Measurements from ENCODE around the gene CLEC16A.

Gene CLEC16A

DNA sequence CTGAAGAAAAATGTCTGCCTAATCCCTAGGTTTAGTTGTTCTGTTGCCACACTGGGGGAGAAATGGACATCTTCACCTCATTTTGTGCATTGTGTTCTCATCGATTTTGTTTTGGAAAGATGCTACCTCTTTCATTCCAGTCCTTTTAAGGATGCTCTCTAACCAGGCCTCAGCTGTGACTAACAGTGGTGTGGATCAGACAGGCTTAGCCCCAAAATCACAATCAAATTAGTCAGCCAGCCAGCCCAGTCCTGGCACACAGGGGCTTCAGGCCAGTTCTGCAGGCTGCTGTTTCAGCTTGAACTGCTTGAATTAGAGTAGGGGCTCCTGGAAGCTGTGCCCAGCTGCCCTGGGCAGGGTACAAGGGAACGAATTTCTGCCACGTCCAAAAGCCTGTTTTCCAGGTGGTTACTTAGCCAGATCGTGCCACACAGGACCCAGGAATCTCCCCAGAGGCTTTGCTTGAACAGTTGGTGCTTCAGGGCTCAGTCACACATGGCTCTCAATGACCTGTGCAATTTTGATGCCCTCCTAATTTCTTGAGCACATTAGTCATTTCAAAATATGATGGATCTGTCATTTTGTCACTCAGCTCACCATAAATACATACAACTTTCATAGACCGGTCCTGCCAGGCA lies 60.7 kb downstream of the CLEC16A start:
- TF ChIP-seq, protein P1, sequence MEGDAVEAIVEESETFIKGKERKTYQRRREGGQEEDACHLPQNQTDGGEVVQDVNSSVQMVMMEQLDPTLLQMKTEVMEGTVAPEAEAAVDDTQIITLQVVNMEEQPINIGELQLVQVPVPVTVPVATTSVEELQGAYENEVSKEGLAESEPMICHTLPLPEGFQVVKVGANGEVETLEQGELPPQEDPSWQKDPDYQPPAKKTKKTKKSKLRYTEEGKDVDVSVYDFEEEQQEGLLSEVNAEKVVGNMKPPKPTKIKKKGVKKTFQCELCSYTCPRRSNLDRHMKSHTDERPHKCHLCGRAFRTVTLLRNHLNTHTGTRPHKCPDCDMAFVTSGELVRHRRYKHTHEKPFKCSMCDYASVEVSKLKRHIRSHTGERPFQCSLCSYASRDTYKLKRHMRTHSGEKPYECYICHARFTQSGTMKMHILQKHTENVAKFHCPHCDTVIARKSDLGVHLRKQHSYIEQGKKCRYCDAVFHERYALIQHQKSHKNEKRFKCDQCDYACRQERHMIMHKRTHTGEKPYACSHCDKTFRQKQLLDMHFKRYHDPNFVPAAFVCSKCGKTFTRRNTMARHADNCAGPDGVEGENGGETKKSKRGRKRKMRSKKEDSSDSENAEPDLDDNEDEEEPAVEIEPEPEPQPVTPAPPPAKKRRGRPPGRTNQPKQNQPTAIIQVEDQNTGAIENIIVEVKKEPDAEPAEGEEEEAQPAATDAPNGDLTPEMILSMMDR (IDR thresholded peaks at IDR 0.05; ENCODE audit: extremely low read depth, missing control alignments), result no peak
- no peak for DNase-seq (ENCODE audit: low spot score)

DNA sequence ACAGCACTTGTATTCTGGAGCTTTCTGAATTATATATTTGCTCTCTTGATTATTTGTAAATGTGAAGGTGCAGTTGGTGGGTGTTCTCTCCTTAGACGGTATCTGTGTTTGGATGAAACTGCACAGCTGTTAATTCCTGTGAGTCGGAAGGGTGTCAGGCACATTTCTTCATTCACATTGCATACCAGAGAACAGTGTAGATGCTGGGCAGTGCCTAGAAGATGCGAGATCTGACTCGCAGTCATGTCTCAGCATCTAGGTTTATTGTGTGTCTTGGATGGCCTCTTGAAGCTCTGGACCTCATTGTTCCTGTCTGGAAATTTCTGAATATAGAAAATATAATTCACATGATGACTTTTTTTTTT lies 61.2 kb downstream of the CLEC16A start:
- DNase-seq (ENCODE audit: low spot score), result no peak
- TF ChIP-seq, protein P1 (IDR thresholded peaks at IDR 0.05; ENCODE audit: extremely low read depth, missing control alignments), result no peak

DNA sequence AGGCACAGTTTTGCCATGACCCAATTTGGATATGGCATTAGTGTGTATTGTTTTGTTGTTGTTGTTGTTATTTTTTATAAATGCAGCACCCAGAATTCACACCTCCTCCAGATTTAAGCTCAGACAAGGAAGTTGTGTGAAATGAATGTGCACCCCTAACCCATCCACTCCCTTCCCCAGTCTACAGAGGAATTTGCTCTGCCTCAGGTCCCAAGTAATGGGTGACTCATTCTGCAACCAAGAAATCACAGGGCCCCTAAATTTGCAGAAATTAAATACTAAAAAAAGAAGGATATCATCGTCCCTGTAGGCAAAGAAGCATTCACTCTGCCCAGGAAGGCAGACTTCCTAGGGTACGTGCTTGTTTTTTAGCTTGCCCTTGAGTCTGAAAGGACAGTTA lies 62.3 kb downstream of the CLEC16A start:
- TF ChIP-seq, protein P1 (IDR thresholded peaks at IDR 0.05; ENCODE audit: extremely low read depth, missing control alignments), result no peak

DNA sequence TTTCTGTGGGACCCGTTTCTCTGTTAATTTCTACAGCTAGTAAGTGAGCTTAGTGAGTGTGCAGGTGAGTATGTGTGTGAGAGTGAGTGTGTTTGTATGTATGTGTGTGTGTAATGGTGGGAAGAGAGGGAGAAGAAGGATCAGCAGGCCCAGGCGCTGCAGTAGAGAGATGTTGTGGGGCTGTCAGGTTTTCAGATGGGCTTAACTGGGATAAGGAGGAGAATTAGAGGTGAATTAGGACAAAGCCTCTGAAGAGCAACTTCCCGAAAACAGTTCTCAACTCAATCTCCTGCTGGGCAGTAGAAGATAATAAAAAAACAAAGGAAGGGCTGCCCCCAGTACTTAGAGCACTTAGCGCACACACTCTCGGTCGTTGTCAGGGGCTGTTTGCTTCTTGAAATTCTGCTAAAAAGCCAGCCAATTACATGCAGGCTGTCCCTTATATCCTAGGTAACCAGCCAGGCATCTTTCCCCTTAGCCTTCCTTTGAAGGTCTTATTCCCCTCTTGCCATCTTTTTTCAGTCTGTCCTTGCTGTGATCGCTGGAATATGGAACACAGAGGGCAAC lies 63.4 kb downstream of the CLEC16A start:
- TF ChIP-seq, protein P1 (IDR thresholded peaks at IDR 0.05; ENCODE audit: extremely low read depth, missing control alignments), result no peak
- DNase-seq (ENCODE audit: low spot score), result no peak

More for the DNA sequence above, 62.3 kb downstream of the CLEC16A start:
- DNase-seq (ENCODE audit: low spot score), result no peak

DNA sequence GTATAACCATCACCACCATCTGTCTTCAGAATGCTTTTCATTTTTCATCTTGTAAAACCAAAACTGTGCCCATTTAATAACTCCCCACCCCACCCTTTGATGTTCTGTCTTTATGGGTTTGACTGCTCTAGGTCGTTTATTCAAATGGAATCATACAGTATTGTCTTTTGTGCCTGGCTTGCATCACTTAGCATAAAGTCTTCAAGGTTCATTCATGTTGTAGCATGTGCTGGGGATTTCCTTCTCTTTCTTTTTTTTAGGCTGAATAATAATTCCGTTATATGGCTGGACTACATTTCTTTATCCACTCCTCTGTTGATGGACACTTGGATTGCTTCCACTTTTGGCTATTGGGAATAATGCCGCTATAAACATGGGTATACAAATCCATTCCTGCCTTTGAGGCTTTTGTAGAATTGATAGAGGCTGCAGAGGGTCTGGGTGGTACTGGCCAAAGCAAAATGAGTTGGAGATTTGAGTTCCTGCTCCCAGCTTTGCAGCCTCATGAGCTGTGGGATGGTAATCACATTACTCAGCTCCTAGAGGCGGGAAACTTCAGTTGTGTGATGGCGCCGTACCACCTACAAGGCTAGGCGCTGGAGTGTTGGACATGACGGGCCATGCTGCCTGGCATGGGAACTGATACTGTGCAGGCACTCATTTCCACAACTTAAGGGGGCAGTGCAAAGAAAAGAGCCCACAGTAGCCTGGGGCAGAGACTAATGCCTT lies 64.8 kb downstream of the CLEC16A start:
- no peak for DNase-seq (ENCODE audit: low spot score)
- TF ChIP-seq, protein P1 (IDR thresholded peaks at IDR 0.05; ENCODE audit: extremely low read depth, missing control alignments), result no peak

DNA sequence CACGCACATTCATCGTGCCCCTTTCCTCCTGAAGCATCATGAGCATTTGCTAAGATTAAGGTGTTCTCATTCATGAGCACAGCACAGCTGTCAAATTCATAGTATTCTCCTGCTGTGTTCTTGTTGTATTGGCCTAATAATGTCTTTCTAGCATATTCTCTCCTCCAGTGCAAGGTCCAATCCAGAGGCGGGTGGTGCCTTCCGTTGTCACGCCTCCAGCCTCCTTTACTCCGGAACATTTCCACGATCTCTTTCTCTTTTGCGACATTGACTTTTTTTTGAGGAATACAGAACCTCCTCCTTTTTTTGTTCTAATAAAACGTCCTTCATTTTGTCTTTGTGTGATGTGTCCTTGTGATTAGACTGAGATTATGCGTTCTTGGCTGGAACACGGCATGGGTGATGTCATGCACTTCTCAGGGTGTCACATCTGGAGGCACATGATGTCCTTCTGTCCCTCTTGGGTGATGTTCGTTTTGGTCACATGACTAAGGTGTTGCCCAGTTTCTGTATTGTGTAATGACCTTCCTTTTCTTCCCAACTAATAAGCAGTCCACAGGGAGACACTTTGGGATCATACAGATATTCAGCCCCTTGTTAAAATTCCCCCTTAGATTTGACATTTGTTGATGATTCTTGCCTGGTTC lies 66.3 kb downstream of the CLEC16A start:
- TF ChIP-seq, protein P1 (IDR thresholded peaks at IDR 0.05; ENCODE audit: extremely low read depth, missing control alignments), result no peak
- DNase-seq (ENCODE audit: low spot score), result no peak

DNA sequence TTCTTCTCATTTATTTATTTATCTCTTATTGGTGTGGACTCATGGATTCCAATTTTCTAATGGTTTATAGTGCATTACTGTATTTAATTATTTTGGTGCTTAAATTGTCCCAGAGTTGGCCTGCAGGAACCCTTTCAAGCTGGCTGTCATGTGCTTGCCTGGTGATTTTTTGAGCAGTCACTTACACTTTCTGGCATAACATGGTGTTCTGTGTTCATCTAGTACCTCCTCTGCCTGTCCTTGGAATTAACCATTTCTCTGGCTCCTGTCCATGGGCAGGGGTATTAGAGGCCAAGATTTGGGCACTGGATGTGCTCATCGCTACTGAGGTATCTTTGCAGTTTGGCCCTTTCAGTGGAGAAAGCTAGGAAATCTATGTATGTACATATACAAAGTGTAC lies 67.0 kb downstream of the CLEC16A start:
- TF ChIP-seq, protein P1 (IDR thresholded peaks at IDR 0.05; ENCODE audit: extremely low read depth, missing control alignments), result no peak
- no peak for DNase-seq (ENCODE audit: low spot score)

Data from GM20000 (cell line).